SK-N-SH (cell line): ENCODE results near the gene KMT2B. TPM values are rescaled to one million over a fixed set of nuclear protein-coding genes. Genes with fewer than 3 reads are reported as not detected.

Experiments used
- CTCF ChIA-PET: fragments of 300-600, 350-600 bp; formaldehyde crosslinking; extraction: SDS; loops from one replicate; lab custom pipeline; 2021; lab: Yijun Ruan, JAX
- POLR2A ChIA-PET: fragments of 350-600 bp; sonication (Branson Sonifier 250); formaldehyde crosslinking; extraction: SDS; loops from one replicate; lab custom pipeline; 2020; ENCODE audit warnings: antibody characterized with exemption, inconsistent platforms; lab: Yijun Ruan, JAX
- DNase-seq: peaks from one replicate; pipeline ENCODE4 v3.0.0; 2012
- H2AFZ ChIP-seq: fragments of 200-600 bp; sonication (generic); 2 replicates; pipeline ENCODE4 v1.8.1; 2016; ENCODE audit warnings: antibody characterized with exemption, mild to moderate bottlenecking, low read depth
- H3F3A ChIP-seq: fragments of 200-600 bp; sonication (generic); replicated peaks from 2 replicates; pipeline ENCODE3; 2016; ENCODE audit warnings: antibody characterized with exemption, mild to moderate bottlenecking; ENCODE audit not compliant: insufficient read depth
- H3K27ac ChIP-seq, 2 experiments: fragments of 200-500 bp in 1 of 2; fragments of 200-600 bp in 1 of 2; sonication (Bioruptor generic) in 1 of 2; sonication (generic), shearing (Covaris generic) in 1 of 2; 2 replicates each; pipeline versions ENCODE4 v1.5.1 to v1.6.1; 2014 to 2016; ENCODE audit warnings: low read depth in 2 of 2, inconsistent platforms in 1 of 2, low read length in 1 of 2, mild to moderate bottlenecking in 1 of 2, mixed read lengths in 1 of 2
- H3K27me3 ChIP-seq: fragments of 200-600 bp; sonication (generic), shearing (Covaris generic); 2 replicates; pipeline ENCODE4 v1.6.1; 2016; ENCODE audit warnings: mixed run types; ENCODE audit not compliant: insufficient read depth
- H3K36me3 ChIP-seq, 2 experiments: fragments of 200-500 bp in 1 of 2; fragments of 200-600 bp in 1 of 2; sonication (Bioruptor generic) in 1 of 2; sonication (generic) in 1 of 2; replicated peaks in 1 of 2; 2 replicates each; pipeline versions ENCODE3 to v1.5.1; 2014 to 2016; ENCODE audit warnings: low read length in 1 of 2, mild to moderate bottlenecking in 1 of 2; ENCODE audit not compliant: insufficient read depth in 2 of 2, control insufficient read depth in 1 of 2
- H3K4me1 ChIP-seq, 2 experiments: fragments of 200-500 bp in 1 of 2; fragments of 200-600 bp in 1 of 2; sonication (Bioruptor generic) in 1 of 2; sonication (generic), shearing (Covaris generic) in 1 of 2; 2 replicates each; pipeline versions ENCODE4 v1.5.1 to v1.6.1; 2014 to 2016; ENCODE audit warnings: low read depth in 1 of 2, low read length in 1 of 2, mixed run types in 1 of 2; ENCODE audit not compliant: insufficient read depth in 2 of 2, control insufficient read depth in 1 of 2
- H3K4me2 ChIP-seq: fragments of 200-600 bp; sonication (generic), shearing (Covaris generic); 2 replicates; pipeline ENCODE4 v1.6.1; 2017; ENCODE audit warnings: mixed run types
- H3K4me3 ChIP-seq, 2 experiments: fragments of 200-500 bp in 1 of 2; fragments of 200-600 bp in 1 of 2; sonication (Bioruptor generic) in 1 of 2; sonication (generic), shearing (Covaris generic) in 1 of 2; 2 replicates each; pipeline versions ENCODE4 v1.5.1 to v1.8.1; 2014 to 2016; ENCODE audit warnings: low read depth in 2 of 2, inconsistent platforms in 1 of 2, low read length in 1 of 2, mild to moderate bottlenecking in 1 of 2, mixed read lengths in 1 of 2, moderate library complexity in 1 of 2
- H3K79me2 ChIP-seq: fragments of 200-600 bp; sonication (generic); 2 replicates; pipeline ENCODE4 v1.8.1; 2017; ENCODE audit warnings: mild to moderate bottlenecking; ENCODE audit not compliant: insufficient read depth
- H3K9ac ChIP-seq: fragments of 200-600 bp; sonication (generic); 2 replicates; pipeline ENCODE4 v1.6.1; 2017; ENCODE audit warnings: mixed run types
- H3K9me2 ChIP-seq: fragments of 200-600 bp; sonication (generic); 2 replicates; pipeline ENCODE4 v1.6.1; 2017; ENCODE audit warnings: mixed run types
- H3K9me3 ChIP-seq: fragments of 200-600 bp; sonication (generic); 2 replicates; pipeline ENCODE4 v1.6.1; 2017; ENCODE audit warnings: mixed run types, mild to moderate bottlenecking, moderate library complexity
- H4K20me1 ChIP-seq: fragments of 200-600 bp; sonication (generic); 2 replicates; pipeline ENCODE4 v1.6.1; 2017; ENCODE audit warnings: mild to moderate bottlenecking, mixed run types; ENCODE audit not compliant: insufficient read depth
- CHD2 ChIP-seq: fragments of 150-350 bp; IDR thresholded peaks from 2 replicates; pipeline ENCODE4 v1.6.1; 2018; ENCODE audit warnings: low read length; ENCODE audit not compliant: partially characterized antibody
- ELF1 ChIP-seq: IDR thresholded peaks from 2 replicates; pipeline ENCODE4 v1.4.0; 2012
- EP300 ChIP-seq, 2 experiments: IDR thresholded peaks; 2 replicates each; pipeline versions ENCODE4 v1.4.0 to v1.6.1; 2012; ENCODE audit warnings: borderline replicate concordance in 1 of 2, low read depth in 1 of 2, low read length in 1 of 2
- FOSL2 ChIP-seq: IDR thresholded peaks from 2 replicates; pipeline ENCODE4 v1.4.0; 2012; ENCODE audit warnings: low read depth, mild to moderate bottlenecking, moderate library complexity, borderline replicate concordance
- FOXJ3 ChIP-seq: sonication (generic); formaldehyde crosslinking; IDR thresholded peaks from 2 replicates; pipeline ENCODE4 v1.5.1; 2020; ENCODE audit warnings: mild to moderate bottlenecking, missing genetic modification reagents
- FOXM1 ChIP-seq: IDR thresholded peaks from 2 replicates; pipeline ENCODE4 v1.4.0; 2012; ENCODE audit warnings: low read depth, mild to moderate bottlenecking
- MXI1 ChIP-seq: IDR thresholded peaks from 2 replicates; pipeline ENCODE4 v1.6.1; 2012; ENCODE audit warnings: mild to moderate bottlenecking, low read depth, low read length, improper control_type of control experiment
- NFIC ChIP-seq: IDR thresholded peaks from 2 replicates; pipeline ENCODE4 v1.4.0; 2012; ENCODE audit warnings: borderline replicate concordance
- RAD21 ChIP-seq: IDR thresholded peaks from 2 replicates; pipeline ENCODE4 v1.6.1; 2012; ENCODE audit warnings: mild to moderate bottlenecking, low read length
- RXRA ChIP-seq: IDR thresholded peaks from 2 replicates; pipeline ENCODE4 v1.4.0; 2012; ENCODE audit warnings: low read depth, mild to moderate bottlenecking, borderline replicate concordance
- TAF1 ChIP-seq: IDR thresholded peaks from 2 replicates; pipeline ENCODE4 v1.6.1; 2012; ENCODE audit warnings: low read depth, mild to moderate bottlenecking, low read length, moderate library complexity, borderline replicate concordance
- TEAD4 ChIP-seq: IDR thresholded peaks from 2 replicates; pipeline ENCODE4 v1.4.0; 2012; ENCODE audit warnings: mild to moderate bottlenecking, borderline replicate concordance; ENCODE audit not compliant: insufficient read depth
- WGBS: methylation state at CpG from one replicate; pipeline ENCODE4 v1.1.6; 2017; ENCODE audit warnings: low lambda C conversion rate; 5-methylcytosine and 5-hydroxymethylcytosine counted together
- polyA plus RNA-seq, 3 experiments: library from polyadenylated mRNA; depleted of rRNA; stranded (reverse); fragments of >200 nt; gene quantifications; 2 replicates each; pipeline ENCODE4 v1.2.3, GENCODE V29; 2012
- TF ChIP-seq, protein P1 (sequence below): IDR thresholded peaks from 2 replicates; pipeline ENCODE4 v1.4.0; 2012; ENCODE audit warnings: low read depth
- TF ChIP-seq, protein P2 (sequence below): IDR thresholded peaks from 2 replicates; pipeline ENCODE4 v1.4.0; 2012; ENCODE audit warnings: low read depth, borderline replicate concordance
- TF ChIP-seq, protein P3 (sequence below): fragments of 150-350 bp; IDR thresholded peaks from 2 replicates; pipeline ENCODE4 v1.6.1; 2016; ENCODE audit warnings: mild to moderate bottlenecking, low read depth, low read length
- TF ChIP-seq, protein P4 (sequence below): IDR thresholded peaks from 2 replicates; pipeline ENCODE4; 2012
- TF ChIP-seq, protein P5 (sequence below): fragments of 200-600 bp; sonication (generic); IDR thresholded peaks from 2 replicates; pipeline ENCODE4 v1.6.1; 2017; ENCODE audit warnings: antibody characterized with exemption, mild to moderate bottlenecking, moderate library complexity
- TF ChIP-seq, protein P6 (sequence below): IDR thresholded peaks from 2 replicates; pipeline ENCODE4 v1.6.1; 2012; ENCODE audit warnings: mild to moderate bottlenecking, low read depth, low read length, moderate library complexity

The KMT2B gene
- polyA plus RNA-seq, 1 of the 3 experiments (the other 2 are of a cell fraction), result 29.2 TPM

DNA sequence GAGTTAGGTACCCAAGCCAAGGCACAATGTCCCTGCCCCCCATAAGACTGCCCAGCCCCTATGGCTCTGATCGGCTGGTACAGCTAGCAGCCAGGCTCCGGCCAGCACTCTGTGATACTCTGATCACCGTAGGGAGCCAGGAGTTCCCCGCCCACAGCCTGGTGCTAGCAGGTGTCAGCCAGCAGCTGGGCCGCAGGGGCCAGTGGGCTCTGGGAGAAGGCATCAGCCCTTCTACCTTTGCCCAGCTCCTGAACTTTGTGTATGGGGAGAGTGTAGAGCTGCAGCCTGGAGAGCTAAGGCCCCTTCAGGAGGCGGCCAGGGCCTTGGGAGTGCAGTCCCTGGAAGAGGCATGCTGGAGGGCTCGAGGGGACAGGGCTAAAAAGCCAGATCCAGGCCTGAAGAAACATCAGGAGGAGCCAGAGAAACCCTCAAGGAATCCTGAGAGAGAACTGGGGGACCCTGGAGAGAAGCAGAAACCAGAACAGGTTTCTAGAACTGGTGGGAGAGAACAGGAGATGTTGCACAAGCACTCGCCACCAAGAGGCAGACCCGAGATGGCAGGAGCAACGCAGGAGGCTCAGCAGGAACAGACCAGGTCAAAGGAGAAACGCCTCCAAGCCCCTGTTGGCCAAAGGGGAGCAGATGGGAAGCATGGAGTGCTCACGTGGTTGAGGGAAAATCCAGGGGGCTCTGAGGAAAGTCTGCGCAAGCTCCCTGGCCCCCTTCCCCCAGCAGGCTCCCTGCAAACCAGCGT, 3.0 kb upstream of the KMT2B start:
- 90% methylated on average over 10 of the region's 14 CpGs for WGBS
- peaks cover 13% of the 10 kb centered on the region for H4K20me1 ChIP-seq
- no peak overlapping the region for H3K27ac ChIP-seq
- CTCF ChIA-PET, result interaction anchor here (1.0 to 2.6 kb wide), 5 partner anchors 15 to 22 kb away, joined by 3 to 14 read pairs (median 7); no protein-coding TSS in a partner anchor
- TF ChIP-seq FOXM1 (no peak), TEAD4 (no peak), RXRA (no peak), EP300 (IDR thresholded peaks at IDR 0.05; ENCODE audit: borderline replicate concordance in 1 of 2, low read depth in 1 of 2, low read length in 1 of 2) (no peak), ELF1 (no peak), NFIC (no peak), FOXJ3 (no peak), FOSL2 (no peak), RAD21 (no peak), MXI1 (no peak), CHD2 (no peak), TAF1 (no peak)
- TF ChIP-seq, protein P1, sequence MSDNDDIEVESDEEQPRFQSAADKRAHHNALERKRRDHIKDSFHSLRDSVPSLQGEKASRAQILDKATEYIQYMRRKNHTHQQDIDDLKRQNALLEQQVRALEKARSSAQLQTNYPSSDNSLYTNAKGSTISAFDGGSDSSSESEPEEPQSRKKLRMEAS, result no peak
- TF ChIP-seq, protein P2, sequence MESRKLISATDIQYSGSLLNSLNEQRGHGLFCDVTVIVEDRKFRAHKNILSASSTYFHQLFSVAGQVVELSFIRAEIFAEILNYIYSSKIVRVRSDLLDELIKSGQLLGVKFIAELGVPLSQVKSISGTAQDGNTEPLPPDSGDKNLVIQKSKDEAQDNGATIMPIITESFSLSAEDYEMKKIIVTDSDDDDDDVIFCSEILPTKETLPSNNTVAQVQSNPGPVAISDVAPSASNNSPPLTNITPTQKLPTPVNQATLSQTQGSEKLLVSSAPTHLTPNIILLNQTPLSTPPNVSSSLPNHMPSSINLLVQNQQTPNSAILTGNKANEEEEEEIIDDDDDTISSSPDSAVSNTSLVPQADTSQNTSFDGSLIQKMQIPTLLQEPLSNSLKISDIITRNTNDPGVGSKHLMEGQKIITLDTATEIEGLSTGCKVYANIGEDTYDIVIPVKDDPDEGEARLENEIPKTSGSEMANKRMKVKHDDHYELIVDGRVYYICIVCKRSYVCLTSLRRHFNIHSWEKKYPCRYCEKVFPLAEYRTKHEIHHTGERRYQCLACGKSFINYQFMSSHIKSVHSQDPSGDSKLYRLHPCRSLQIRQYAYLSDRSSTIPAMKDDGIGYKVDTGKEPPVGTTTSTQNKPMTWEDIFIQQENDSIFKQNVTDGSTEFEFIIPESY, result no peak
- TF ChIP-seq, protein P3, sequence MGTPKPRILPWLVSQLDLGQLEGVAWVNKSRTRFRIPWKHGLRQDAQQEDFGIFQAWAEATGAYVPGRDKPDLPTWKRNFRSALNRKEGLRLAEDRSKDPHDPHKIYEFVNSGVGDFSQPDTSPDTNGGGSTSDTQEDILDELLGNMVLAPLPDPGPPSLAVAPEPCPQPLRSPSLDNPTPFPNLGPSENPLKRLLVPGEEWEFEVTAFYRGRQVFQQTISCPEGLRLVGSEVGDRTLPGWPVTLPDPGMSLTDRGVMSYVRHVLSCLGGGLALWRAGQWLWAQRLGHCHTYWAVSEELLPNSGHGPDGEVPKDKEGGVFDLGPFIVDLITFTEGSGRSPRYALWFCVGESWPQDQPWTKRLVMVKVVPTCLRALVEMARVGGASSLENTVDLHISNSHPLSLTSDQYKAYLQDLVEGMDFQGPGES, result no peak
- TF ChIP-seq, protein P4, sequence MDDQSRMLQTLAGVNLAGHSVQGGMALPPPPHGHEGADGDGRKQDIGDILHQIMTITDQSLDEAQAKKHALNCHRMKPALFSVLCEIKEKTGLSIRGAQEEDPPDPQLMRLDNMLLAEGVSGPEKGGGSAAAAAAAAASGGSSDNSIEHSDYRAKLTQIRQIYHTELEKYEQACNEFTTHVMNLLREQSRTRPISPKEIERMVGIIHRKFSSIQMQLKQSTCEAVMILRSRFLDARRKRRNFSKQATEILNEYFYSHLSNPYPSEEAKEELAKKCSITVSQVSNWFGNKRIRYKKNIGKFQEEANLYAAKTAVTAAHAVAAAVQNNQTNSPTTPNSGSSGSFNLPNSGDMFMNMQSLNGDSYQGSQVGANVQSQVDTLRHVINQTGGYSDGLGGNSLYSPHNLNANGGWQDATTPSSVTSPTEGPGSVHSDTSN, result no peak
- TF ChIP-seq, protein P5, sequence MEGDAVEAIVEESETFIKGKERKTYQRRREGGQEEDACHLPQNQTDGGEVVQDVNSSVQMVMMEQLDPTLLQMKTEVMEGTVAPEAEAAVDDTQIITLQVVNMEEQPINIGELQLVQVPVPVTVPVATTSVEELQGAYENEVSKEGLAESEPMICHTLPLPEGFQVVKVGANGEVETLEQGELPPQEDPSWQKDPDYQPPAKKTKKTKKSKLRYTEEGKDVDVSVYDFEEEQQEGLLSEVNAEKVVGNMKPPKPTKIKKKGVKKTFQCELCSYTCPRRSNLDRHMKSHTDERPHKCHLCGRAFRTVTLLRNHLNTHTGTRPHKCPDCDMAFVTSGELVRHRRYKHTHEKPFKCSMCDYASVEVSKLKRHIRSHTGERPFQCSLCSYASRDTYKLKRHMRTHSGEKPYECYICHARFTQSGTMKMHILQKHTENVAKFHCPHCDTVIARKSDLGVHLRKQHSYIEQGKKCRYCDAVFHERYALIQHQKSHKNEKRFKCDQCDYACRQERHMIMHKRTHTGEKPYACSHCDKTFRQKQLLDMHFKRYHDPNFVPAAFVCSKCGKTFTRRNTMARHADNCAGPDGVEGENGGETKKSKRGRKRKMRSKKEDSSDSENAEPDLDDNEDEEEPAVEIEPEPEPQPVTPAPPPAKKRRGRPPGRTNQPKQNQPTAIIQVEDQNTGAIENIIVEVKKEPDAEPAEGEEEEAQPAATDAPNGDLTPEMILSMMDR, result no peak; the same call in 1 of the 2 replicates
- TF ChIP-seq, protein P6, sequence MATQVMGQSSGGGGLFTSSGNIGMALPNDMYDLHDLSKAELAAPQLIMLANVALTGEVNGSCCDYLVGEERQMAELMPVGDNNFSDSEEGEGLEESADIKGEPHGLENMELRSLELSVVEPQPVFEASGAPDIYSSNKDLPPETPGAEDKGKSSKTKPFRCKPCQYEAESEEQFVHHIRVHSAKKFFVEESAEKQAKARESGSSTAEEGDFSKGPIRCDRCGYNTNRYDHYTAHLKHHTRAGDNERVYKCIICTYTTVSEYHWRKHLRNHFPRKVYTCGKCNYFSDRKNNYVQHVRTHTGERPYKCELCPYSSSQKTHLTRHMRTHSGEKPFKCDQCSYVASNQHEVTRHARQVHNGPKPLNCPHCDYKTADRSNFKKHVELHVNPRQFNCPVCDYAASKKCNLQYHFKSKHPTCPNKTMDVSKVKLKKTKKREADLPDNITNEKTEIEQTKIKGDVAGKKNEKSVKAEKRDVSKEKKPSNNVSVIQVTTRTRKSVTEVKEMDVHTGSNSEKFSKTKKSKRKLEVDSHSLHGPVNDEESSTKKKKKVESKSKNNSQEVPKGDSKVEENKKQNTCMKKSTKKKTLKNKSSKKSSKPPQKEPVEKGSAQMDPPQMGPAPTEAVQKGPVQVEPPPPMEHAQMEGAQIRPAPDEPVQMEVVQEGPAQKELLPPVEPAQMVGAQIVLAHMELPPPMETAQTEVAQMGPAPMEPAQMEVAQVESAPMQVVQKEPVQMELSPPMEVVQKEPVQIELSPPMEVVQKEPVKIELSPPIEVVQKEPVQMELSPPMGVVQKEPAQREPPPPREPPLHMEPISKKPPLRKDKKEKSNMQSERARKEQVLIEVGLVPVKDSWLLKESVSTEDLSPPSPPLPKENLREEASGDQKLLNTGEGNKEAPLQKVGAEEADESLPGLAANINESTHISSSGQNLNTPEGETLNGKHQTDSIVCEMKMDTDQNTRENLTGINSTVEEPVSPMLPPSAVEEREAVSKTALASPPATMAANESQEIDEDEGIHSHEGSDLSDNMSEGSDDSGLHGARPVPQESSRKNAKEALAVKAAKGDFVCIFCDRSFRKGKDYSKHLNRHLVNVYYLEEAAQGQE, result no peak
- no peak for DNase-seq
- H3K9me2 ChIP-seq, result no peaks in the 10 kb centered on the region
- POLR2A ChIA-PET, result interaction anchor here (1.4 kb wide), 1 partner anchor 12 kb away, joined by 5 read pairs; no protein-coding TSS in a partner anchor
- no peaks in the 10 kb centered on the region for H3K27me3 ChIP-seq
- no peak overlapping the region for H3K9ac ChIP-seq
- no peak overlapping the region for H3K4me2 ChIP-seq
- H3K36me3 ChIP-seq, result peaks cover 1 to 4% of the 10 kb centered on the region in 2 experiments
- peaks cover 6% of the 10 kb centered on the region for H3F3A ChIP-seq
- H3K79me2 ChIP-seq, result peaks cover 17% of the 10 kb centered on the region
- H3K4me3 ChIP-seq, result no peak overlapping the region
- H3K9me3 ChIP-seq, result no peaks in the 10 kb centered on the region
- no peak overlapping the region for H2AFZ ChIP-seq
- peaks cover 5 to 24% of the 10 kb centered on the region in 2 experiments; a peak in 3 of 4 replicates for H3K4me1 ChIP-seq
